Measurements from ENCODE around the gene APBA1. TPM values are rescaled to one million over a fixed set of nuclear protein-coding genes. Genes with fewer than 3 reads are reported as not detected.

APBA1 gene
- total RNA-seq, 4 donors from 2014 or later, result 5.8 to 15.7 (median 11.5) TPM

GRCh38 chr9:69621730-69622460 is 50.3 kb downstream of the APBA1 start:
- WGBS, result 35% methylated on average over 3 of the region's 3 CpGs
- no peak for TF ChIP-seq CTCF (IDR thresholded peaks at IDR 0.05)
- TF ChIP-seq POLR2AphosphoS5 (IDR thresholded peaks at IDR 0.05), result no peak
- no peak for TF ChIP-seq EP300 (IDR thresholded peaks at IDR 0.05)
- TF ChIP-seq POLR2A (IDR thresholded peaks at IDR 0.05), result no peak

GRCh38 chr9:69620731-69621130 is 51.4 kb downstream of the APBA1 start:
- no peaks in the 10 kb centered on the region for H3K36me3 ChIP-seq
- DNase-seq (ENCODE audit: low spot score in 2 of 2), result no peak
- 90% methylated on average over 8 of the region's 8 CpGs for WGBS
- H3K27ac ChIP-seq, result no peak overlapping the region
- no peak overlapping the region for H3K4me3 ChIP-seq
- H3K9me3 ChIP-seq, result no peaks in the 10 kb centered on the region
- no peaks in the 10 kb centered on the region for H3K27me3 ChIP-seq
- no peak for TF ChIP-seq CTCF (IDR thresholded peaks at IDR 0.05)
- no peak for TF ChIP-seq EP300 (IDR thresholded peaks at IDR 0.05)
- TF ChIP-seq POLR2AphosphoS5 (IDR thresholded peaks at IDR 0.05), result no peak
- TF ChIP-seq POLR2A (IDR thresholded peaks at IDR 0.05), result no peak
- H3K4me1 ChIP-seq, result peaks cover 7% of the 10 kb centered on the region

More at GRCh38 chr9:69621730-69622460, 50.3 kb downstream of the APBA1 start:
- peaks cover 7% of the 10 kb centered on the region for H3K4me1 ChIP-seq
- H3K27ac ChIP-seq, result no peak overlapping the region
- H3K27me3 ChIP-seq, result no peaks in the 10 kb centered on the region
- no peak for DNase-seq (ENCODE audit: low spot score in 2 of 2)
- no peaks in the 10 kb centered on the region for H3K9me3 ChIP-seq
- H3K4me3 ChIP-seq, result no peak overlapping the region
- no peaks in the 10 kb centered on the region for H3K36me3 ChIP-seq

- peaks cover 7% of the 10 kb centered on the region for H3K4me1 ChIP-seq
- TF ChIP-seq POLR2AphosphoS5 (IDR thresholded peaks at IDR 0.05) (no peak), EP300 (IDR thresholded peaks at IDR 0.05) (no peak), CTCF (IDR thresholded peaks at IDR 0.05) (no peak), POLR2A (IDR thresholded peaks at IDR 0.05) (no peak)
- H3K9me3 ChIP-seq, result no peaks in the 10 kb centered on the region
- DNase-seq (ENCODE audit: low spot score in 2 of 2), result no peak
- WGBS, result 83% methylated on average over 1 of the region's 1 CpG
- no peak overlapping the region for H3K4me3 ChIP-seq
- H3K36me3 ChIP-seq, result no peaks in the 10 kb centered on the region
- H3K27me3 ChIP-seq, result no peaks in the 10 kb centered on the region
- no peak overlapping the region for H3K27ac ChIP-seq
Measured at GRCh38 chr9:69619233-69619632, 52.9 kb downstream of the APBA1 start.

- H3K36me3 ChIP-seq, result no peaks in the 10 kb centered on the region
Measured at GRCh38 chr9:69617006-69617405, 55.2 kb downstream of the APBA1 start.

More at GRCh38 chr9:69617006-69617405, 55.2 kb downstream of the APBA1 start:
- DNase-seq (ENCODE audit: low spot score in 2 of 2), result no peak
- no peak overlapping the region for H3K27ac ChIP-seq
- TF ChIP-seq CTCF (IDR thresholded peaks at IDR 0.05) (no peak), POLR2A (IDR thresholded peaks at IDR 0.05) (no peak), EP300 (IDR thresholded peaks at IDR 0.05) (no peak), POLR2AphosphoS5 (IDR thresholded peaks at IDR 0.05) (no peak)
- H3K9me3 ChIP-seq, result no peaks in the 10 kb centered on the region
- H3K27me3 ChIP-seq, result no peaks in the 10 kb centered on the region
- peaks cover 5% of the 10 kb centered on the region for H3K4me1 ChIP-seq
- no peak overlapping the region for H3K4me3 ChIP-seq

Data from suprapubic skin (tissue), 4 donors.